ENCODE results near the gene CELSR1. TPM values are rescaled to one million over a fixed set of nuclear protein-coding genes. Genes with fewer than 3 reads are reported as not detected.

CELSR1 gene
- total RNA-seq, 2 donors from 2014 or later, result 3.0 to 6.0 TPM

DNA sequence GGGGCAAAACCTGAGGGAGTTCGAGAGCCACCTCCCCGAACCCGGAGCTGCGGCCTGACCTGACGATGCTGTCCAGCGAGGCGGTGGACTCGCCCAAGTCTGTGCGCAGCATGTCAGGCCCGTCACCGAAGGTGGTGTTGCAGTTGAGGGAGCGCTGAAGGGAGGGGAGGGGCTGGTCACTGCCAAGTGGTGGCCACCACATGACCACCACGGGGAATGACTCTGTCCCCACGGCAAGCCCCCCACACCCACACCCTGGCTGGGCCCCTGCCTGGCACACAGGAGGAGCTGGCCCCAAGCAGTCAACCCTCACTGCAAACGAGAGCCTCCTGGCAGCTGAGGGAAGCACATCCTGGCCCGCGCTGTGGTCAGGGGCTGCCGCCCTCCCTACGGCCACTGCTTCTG is 171.1 kb downstream of the CELSR1 start:
- Mint-ChIP-seq H3K4me1 (peaks cover 25% of the 10 kb centered on the region), H3K27me3 (no peaks in the 10 kb centered on the region), H3K27ac (no peak overlapping the region), H3K4me3 (peak overlapping the region; percentile 88), H3K36me3 (ENCODE audit: low read depth) (no peaks in the 10 kb centered on the region)
- no peak for DNase-seq
- no peak for ATAC-seq
- no peaks in the 10 kb centered on the region for H3K9me3 ChIP-seq (ENCODE audit: control insufficient read depth, low read length, poor library complexity, severe bottlenecking)

DNA sequence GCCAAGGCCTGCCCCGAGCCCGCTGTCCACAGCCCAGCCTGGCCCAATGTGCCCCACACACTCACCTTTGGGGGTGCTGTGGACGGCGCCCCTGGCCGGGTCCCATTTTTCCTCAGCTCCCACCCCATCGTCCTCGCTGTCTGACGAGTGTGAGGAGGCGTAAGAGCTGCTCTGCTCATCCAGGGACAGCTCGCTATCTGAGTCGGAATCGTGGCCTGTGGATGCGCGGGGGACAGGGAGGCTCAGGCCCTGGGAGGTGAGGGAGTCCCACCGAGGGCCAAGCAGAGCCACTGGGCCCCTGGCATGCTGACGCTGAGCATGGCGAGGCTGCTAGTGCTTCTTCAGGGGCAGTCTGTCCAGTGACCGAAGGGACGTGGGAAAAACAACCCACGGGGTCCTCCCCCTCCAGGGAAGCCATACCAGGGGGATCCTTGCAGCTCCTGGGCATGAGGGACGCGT is 172.2 kb downstream of the CELSR1 start:
- Mint-ChIP-seq H3K36me3 (ENCODE audit: low read depth) (no peaks in the 10 kb centered on the region), H3K4me3 (no peak overlapping the region), H3K4me1 (peaks cover 14% of the 10 kb centered on the region), H3K27ac (no peak overlapping the region), H3K27me3 (no peaks in the 10 kb centered on the region)
- no peak for ATAC-seq
- no peaks in the 10 kb centered on the region for H3K9me3 ChIP-seq (ENCODE audit: control insufficient read depth, low read length, poor library complexity, severe bottlenecking)
- no peak for DNase-seq

DNA sequence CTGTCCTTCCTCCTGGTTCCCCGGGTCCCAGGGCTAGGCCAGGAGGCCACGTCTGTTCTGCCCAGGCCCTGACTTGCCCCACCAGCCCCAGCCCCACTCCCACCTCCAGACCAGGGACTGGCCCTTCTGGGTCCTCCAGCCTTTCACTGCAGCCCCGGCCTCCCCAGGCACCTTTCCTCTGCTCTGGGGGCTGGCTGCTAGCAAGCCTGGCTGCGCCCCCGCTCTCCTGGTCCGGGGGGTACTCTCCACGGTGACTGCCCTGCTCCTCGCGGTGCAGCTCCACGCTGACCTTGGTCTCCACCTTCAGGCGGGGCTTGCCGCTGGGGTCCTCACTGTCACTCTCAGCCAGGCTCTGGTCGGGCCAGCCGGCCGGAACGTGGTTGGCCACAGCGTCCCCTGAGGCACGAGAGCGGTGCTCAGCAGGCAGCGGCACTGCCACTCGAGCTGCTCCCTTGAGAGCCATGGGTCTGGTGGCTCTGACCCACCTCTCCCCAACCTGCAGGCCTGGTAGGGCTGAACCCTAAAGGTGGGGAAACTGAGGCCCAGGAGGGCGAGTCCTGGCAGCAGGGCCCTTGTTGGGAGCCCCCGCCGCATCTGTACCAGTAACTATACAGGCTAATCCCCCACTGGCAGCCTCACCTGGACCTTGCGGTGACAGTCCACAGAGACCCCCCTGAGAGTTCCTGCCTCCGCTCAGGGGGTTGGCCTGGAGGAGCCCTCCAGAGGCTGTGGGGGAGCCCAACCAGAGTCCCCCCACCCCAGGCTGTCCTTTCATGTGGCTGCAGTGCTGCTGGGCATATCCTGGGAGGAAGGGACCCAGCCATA is 172.9 kb downstream of the CELSR1 start:
- Mint-ChIP-seq H3K27me3 (no peaks in the 10 kb centered on the region), H3K36me3 (ENCODE audit: low read depth) (no peaks in the 10 kb centered on the region), H3K4me1 (peaks cover 11% of the 10 kb centered on the region), H3K27ac (no peak overlapping the region), H3K4me3 (no peak overlapping the region)
- DNase-seq, result no peak
- no peak for ATAC-seq
- H3K9me3 ChIP-seq (ENCODE audit: control insufficient read depth, low read length, poor library complexity, severe bottlenecking), result no peaks in the 10 kb centered on the region

DNA sequence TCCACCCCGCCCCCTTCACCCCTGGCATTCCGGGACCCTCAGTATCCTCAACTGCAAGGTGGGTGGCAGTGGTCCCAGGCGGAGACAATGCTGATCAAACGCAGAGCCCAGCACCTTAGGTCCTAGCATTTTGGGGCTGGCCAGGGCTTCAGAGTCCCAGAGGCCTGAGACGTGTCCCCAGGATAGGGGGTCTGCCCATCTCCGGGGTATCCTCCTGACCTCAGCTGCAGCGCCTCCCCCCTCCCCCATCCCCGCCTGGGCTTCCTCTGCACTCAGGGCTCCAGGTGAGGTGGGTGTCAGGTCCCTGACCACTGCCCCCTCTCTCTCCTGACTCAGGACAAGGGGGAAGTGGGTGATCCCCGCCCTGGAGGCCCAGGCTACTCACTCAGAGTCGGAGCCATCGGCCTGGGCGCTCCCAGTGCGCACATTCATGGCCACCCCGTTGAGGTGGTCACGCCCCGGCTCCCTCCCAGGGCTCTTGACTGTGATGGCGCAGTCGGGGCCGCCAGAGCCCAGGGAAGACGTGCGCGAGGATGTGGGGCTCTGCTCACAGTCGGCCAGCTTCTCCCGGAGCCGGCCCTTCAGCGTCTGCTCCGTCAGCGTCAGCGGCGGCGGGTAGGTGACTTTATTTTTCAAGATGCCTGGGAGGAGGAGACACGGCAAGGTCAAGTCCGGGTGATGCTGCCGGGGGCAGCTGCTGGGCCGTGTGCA is 173.7 kb downstream of the CELSR1 start:
- H3K27ac Mint-ChIP-seq, result no peak overlapping the region
- H3K36me3 Mint-ChIP-seq (ENCODE audit: low read depth), result peaks cover 2% of the 10 kb centered on the region
- no peak overlapping the region for H3K4me3 Mint-ChIP-seq
- H3K4me1 Mint-ChIP-seq, result peaks cover 12% of the 10 kb centered on the region
- no peaks in the 10 kb centered on the region for H3K9me3 ChIP-seq (ENCODE audit: control insufficient read depth, low read length, poor library complexity, severe bottlenecking)
- DNase-seq (no peak), ATAC-seq (no peak)
- no peaks in the 10 kb centered on the region for H3K27me3 Mint-ChIP-seq

DNA sequence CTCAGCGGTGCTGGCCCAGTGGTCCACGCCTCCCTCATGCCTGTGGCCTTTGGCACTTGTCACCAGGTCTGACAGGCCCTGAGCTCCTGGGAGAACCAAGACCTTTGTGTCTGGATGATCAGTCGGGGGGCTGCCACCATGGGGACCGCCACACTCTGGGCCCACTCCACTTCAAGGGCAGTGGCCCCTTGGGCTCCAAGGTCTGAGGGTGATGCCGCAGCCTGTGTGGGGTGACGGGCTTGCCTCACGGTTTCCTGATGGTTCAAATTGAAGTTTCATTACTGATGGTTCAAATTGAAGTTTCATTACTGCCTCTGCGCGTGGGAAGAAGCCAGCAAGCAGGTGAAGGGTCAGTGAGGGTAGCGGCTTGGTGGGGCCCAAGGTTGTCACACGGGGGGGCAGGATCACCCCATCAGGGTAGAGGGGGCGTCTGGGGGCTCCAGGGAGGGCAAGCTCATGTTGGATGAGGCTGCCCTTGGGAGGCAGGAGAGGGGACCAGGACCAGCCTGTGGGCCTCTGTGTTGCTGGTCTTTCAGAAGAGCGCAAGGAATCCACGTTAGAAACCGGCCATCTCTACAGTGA is 174.4 kb downstream of the CELSR1 start:
- H3K4me1 Mint-ChIP-seq, result peaks cover 13% of the 10 kb centered on the region
- H3K36me3 Mint-ChIP-seq (ENCODE audit: low read depth), result peaks cover 3% of the 10 kb centered on the region
- no peaks in the 10 kb centered on the region for H3K27me3 Mint-ChIP-seq
- peak overlapping the region; percentile 37 for H3K27ac Mint-ChIP-seq
- no peak for ATAC-seq
- H3K9me3 ChIP-seq (ENCODE audit: control insufficient read depth, low read length, poor library complexity, severe bottlenecking), result no peaks in the 10 kb centered on the region
- H3K4me3 Mint-ChIP-seq, result no peak overlapping the region
- DNase-seq, result no peak

DNA sequence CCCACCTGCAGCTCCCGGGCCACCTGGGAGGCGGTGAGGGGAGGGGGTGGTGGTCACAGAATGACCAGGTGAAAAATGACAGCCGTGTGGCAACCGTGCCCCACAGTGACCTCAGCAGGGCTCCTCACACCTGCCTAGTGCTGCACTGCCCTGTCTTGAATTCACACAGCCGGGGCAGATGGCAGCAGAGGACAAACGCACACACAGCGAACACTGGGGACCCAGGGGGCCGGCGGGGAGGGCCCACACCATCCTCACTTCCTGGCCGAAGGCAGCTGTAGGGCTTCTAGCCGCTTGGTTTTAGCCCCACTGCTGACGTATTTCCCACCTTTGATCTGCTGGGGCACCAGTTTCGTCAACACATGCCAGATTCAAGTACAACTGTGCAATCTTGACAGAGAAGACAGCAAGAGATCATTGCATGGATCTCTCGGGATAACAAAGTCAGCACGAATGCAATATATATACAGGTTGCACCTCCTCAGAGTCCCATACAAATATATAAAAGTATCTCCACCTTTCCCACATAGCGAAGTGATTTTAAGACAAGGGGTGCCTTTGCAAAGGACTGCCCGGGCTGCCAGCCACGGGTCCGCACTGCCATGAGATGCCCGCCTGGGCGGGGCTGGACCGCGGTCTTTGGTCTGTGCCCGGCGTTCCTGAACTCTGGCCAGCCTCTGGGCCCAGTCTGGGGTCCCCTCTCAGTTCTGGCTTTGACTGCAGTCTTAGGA is 175.1 kb downstream of the CELSR1 start:
- peak overlapping the region; percentile 37 for H3K27ac Mint-ChIP-seq
- no peak for DNase-seq
- no peak overlapping the region for H3K4me3 Mint-ChIP-seq
- ATAC-seq, result no peak
- no peaks in the 10 kb centered on the region for H3K9me3 ChIP-seq (ENCODE audit: control insufficient read depth, low read length, poor library complexity, severe bottlenecking)
- H3K36me3 Mint-ChIP-seq (ENCODE audit: low read depth), result peaks cover 3% of the 10 kb centered on the region
- H3K4me1 Mint-ChIP-seq, result peaks cover 9% of the 10 kb centered on the region
- no peaks in the 10 kb centered on the region for H3K27me3 Mint-ChIP-seq

DNA sequence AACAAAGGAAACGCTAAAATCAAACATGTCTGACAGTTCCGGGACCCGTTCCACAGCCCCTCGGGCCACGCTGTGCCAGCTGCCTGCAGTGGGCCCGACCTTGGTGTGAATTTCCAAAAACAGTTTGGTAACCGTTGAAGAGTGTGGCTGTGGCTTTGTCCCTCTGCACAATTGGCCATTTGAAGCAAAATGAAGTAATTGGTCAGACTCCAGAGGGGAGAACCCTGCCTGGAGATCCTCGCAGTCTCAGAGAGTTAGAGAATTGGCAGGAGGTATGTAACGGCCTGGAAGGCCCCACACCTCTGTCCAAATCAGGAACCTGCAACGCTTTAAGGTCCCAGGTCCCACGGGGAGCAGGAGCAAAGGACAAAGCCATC is 175.6 kb downstream of the CELSR1 start:
- ATAC-seq (no peak), DNase-seq (no peak)
- H3K4me3 Mint-ChIP-seq, result no peak overlapping the region
- H3K27me3 Mint-ChIP-seq, result no peaks in the 10 kb centered on the region
- H3K36me3 Mint-ChIP-seq (ENCODE audit: low read depth), result peaks cover 3% of the 10 kb centered on the region
- H3K27ac Mint-ChIP-seq, result no peak overlapping the region
- peaks cover 8% of the 10 kb centered on the region for H3K4me1 Mint-ChIP-seq
- H3K9me3 ChIP-seq (ENCODE audit: control insufficient read depth, low read length, poor library complexity, severe bottlenecking), result no peaks in the 10 kb centered on the region

DNA sequence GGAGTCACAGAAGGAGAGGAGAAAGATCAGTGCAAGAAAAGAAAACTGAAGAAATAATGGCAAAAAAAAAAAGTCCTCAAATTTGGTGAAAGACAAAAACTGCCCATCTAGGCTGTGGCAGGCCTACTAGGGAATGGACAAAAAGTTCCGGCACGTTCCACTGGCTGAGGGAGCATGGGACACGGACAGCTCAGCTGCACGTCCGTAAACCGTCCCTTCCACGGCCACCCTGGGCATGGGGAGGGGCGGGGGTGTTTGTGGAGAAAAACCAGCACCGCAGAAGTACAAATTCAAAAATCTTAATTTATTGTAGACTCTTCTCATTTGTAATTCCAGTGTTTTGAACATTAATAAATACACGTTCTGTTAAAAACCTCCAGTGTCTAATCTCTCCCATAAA is 176.5 kb downstream of the CELSR1 start:
- H3K4me1 Mint-ChIP-seq, result peaks cover 6% of the 10 kb centered on the region
- no peak overlapping the region for H3K27ac Mint-ChIP-seq
- ATAC-seq (no peak), DNase-seq (no peak)
- H3K27me3 Mint-ChIP-seq, result no peaks in the 10 kb centered on the region
- no peaks in the 10 kb centered on the region for H3K9me3 ChIP-seq (ENCODE audit: control insufficient read depth, low read length, poor library complexity, severe bottlenecking)
- peaks cover 3% of the 10 kb centered on the region for H3K36me3 Mint-ChIP-seq (ENCODE audit: low read depth)
- H3K4me3 Mint-ChIP-seq, result no peak overlapping the region

DNA sequence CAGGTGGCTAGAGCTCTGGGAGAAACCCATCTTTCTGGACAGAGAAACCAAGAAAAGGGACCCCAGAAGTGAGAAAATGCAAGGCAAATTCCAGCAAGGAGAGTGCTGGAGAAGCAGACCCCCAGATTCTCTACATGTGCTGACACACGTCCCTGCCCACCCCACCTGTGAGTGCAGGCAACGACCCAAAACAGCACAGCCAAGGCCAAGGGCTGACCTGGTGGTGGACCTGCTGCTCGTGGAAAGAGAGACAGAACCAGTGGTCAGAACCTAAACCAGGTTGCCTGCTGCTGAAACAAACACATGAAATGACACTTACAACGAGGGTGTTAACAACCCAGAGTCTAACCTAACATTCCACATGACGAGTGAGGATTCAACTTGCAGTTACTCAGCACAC is 177.3 kb downstream of the CELSR1 start:
- H3K4me3 Mint-ChIP-seq, result peak overlapping the region; percentile 7

DNA sequence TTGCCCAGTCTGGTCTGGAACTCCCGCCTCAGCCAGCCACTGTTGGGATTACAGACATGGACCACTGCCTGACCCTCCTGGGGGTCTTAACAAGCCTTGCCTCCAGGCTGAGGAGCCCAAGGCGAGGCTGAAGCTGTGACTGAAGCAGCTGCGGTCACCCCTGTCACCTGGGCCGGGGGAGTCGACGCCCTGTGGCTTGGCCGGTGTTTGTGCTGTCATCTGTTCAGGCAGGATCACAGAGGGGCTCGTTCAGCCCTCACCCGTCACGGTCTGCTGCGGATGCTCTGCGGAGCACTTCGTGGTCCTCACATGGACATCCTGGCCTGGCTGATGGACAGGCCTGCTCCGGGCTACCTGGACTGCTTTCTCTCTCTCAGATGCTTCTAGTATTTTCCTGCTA is 178.1 kb downstream of the CELSR1 start:
- ATAC-seq (no peak), DNase-seq (no peak)
- Mint-ChIP-seq H3K27ac (no peak overlapping the region), H3K4me1 (peaks cover 10% of the 10 kb centered on the region), H3K27me3 (no peaks in the 10 kb centered on the region), H3K36me3 (ENCODE audit: low read depth) (peaks cover 5% of the 10 kb centered on the region), H3K4me3 (no peak overlapping the region)
- H3K9me3 ChIP-seq (ENCODE audit: control insufficient read depth, low read length, poor library complexity, severe bottlenecking), result no peaks in the 10 kb centered on the region

More for the DNA sequence above, 177.3 kb downstream of the CELSR1 start:
- no peak for ATAC-seq
- Mint-ChIP-seq H3K27me3 (no peaks in the 10 kb centered on the region), H3K36me3 (ENCODE audit: low read depth) (peaks cover 5% of the 10 kb centered on the region), H3K4me1 (peaks cover 10% of the 10 kb centered on the region), H3K27ac (peak overlapping the region; percentile 62)
- no peaks in the 10 kb centered on the region for H3K9me3 ChIP-seq (ENCODE audit: control insufficient read depth, low read length, poor library complexity, severe bottlenecking)
- DNase-seq, result no peak

DNA sequence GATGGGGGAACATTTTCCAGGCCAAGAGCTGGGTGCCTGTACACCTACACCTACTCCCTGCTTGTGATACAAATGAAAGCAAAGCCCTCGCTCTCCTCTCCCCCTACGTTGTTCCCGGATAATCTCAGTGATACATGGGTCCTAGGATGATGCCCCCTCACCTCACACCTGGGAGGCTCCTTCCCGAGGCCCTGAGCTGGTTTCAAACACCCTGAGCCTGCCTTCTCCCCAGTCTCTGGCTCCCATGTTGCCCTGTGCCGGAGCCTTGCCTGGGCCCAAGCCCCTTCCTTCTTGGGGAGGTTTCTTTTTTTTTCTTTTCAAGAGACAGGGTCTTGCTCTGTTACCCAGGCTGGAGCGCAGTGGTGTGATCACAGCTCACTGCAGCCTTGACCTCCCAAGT is 178.7 kb downstream of the CELSR1 start:
- Mint-ChIP-seq H3K27ac (no peak overlapping the region), H3K4me1 (peaks cover 10% of the 10 kb centered on the region), H3K4me3 (no peak overlapping the region), H3K36me3 (ENCODE audit: low read depth) (peaks cover 5% of the 10 kb centered on the region), H3K27me3 (no peaks in the 10 kb centered on the region)
- DNase-seq (no peak), ATAC-seq (no peak)
- no peaks in the 10 kb centered on the region for H3K9me3 ChIP-seq (ENCODE audit: control insufficient read depth, low read length, poor library complexity, severe bottlenecking)

DNA sequence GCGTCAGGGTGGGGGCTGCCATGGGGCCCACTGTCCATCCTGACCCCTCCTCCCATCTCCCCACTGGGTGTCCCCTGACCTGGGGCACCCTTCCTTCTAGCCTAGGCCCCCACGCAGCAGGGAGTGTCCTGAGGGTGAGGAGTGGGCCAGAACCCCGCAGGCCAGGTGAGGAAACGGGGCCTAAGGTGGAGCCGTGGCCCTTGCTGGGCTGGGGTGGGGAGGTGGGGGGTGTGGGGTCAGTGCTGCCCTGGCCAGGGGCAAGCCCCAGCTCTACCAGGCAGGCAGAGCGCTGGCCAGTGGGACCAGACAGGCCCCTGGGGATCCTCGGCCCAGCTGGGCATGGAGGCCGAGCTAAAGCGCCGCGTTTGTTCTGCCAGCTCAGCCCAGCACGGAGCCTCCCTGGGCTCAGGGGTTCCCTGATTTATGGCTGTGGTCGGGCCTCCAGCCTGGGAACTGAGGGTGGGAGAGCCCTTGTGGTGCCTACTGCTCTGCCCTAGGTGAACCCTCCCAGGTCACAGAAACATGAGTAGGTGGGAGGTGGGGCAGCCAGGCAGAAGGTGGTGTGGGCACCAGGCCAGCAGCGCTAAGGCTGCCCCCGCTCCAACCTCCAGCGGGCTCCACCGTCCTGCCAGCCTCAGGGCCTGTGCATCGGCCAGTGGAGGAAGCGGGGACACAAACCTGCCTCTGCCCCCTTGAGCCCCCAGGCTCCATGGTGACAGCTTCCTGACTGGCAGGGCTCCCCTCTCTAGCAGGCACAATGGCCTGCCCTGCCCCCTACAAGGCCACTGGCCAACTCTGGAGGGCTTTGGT is 179.5 kb downstream of the CELSR1 start:
- H3K4me3 Mint-ChIP-seq, result no peak overlapping the region
- ATAC-seq, result no peak
- DNase-seq, result no peak
- no peaks in the 10 kb centered on the region for H3K27me3 Mint-ChIP-seq
- peaks cover 5% of the 10 kb centered on the region for H3K36me3 Mint-ChIP-seq (ENCODE audit: low read depth)
- peaks cover 10% of the 10 kb centered on the region for H3K4me1 Mint-ChIP-seq
- H3K9me3 ChIP-seq (ENCODE audit: control insufficient read depth, low read length, poor library complexity, severe bottlenecking), result no peaks in the 10 kb centered on the region
- no peak overlapping the region for H3K27ac Mint-ChIP-seq
